ENCODE results near the gene FIBIN.
A peak's percentile ranks its signal among the peaks of the same experiment; 100 is the strongest.
"Not testable (repeated sequence)": the region's sequence is repeated elsewhere in the genome, so short reads cannot be mapped to it uniquely, and the experiment has no call there.

The FIBIN gene

GRCh38 chr11:26977209-26977608 lies 16.7 kb upstream of the FIBIN start:
- DNase-seq (ENCODE audit: low read depth in 2 of 2): not testable (repeated sequence)

- no peak for DNase-seq (ENCODE audit: low read depth in 2 of 2)
Observed at GRCh38 chr11:26983645-26984044, 10.3 kb upstream of the FIBIN start.

GRCh38 chr11:26985470-26985869 lies 8.4 kb upstream of the FIBIN start:
- DNase-seq (ENCODE audit: low read depth in 2 of 2): no peak

GRCh38 chr11:26985943-26986342 lies 8.0 kb upstream of the FIBIN start:
- DNase-seq (ENCODE audit: low read depth in 2 of 2): no peak

- no peak for DNase-seq (ENCODE audit: low read depth in 2 of 2)
Observed at GRCh38 chr11:26987272-26987671, 6.6 kb upstream of the FIBIN start.

GRCh38 chr11:26987731-26988130 lies 6.2 kb upstream of the FIBIN start:
- no peak for DNase-seq (ENCODE audit: low read depth in 2 of 2)

- peak; percentile 79 to 80 for DNase-seq (ENCODE audit: low read depth in 2 of 2)
Observed at GRCh38 chr11:26992031-26992541, 1.8 kb upstream of the FIBIN start.

GRCh38 chr11:26994631-26995095 lies 751 bp downstream of the FIBIN start:
- no peak for DNase-seq (ENCODE audit: low read depth in 2 of 2)

- DNase-seq (ENCODE audit: low read depth in 2 of 2): no peak
Observed at GRCh38 chr11:26995701-26996460, 2.0 kb downstream of the FIBIN start.

GRCh38 chr11:26997378-26997777 lies 3.5 kb downstream of the FIBIN start:
- no peak for DNase-seq (ENCODE audit: low read depth in 2 of 2)

GRCh38 chr11:27001136-27001730 lies 7.3 kb downstream of the FIBIN start:
- DNase-seq (ENCODE audit: low read depth in 2 of 2): not testable (repeated sequence)

- no peak for DNase-seq (ENCODE audit: low read depth in 2 of 2)
Observed at GRCh38 chr11:27002431-27002830, 8.5 kb downstream of the FIBIN start.

- DNase-seq (ENCODE audit: low read depth in 2 of 2): no peak
Observed at GRCh38 chr11:27002838-27003237, 8.9 kb downstream of the FIBIN start.

GRCh38 chr11:27004103-27004502 lies 10.2 kb downstream of the FIBIN start:
- DNase-seq (ENCODE audit: low read depth in 2 of 2): no peak

- no peak for DNase-seq (ENCODE audit: low read depth in 2 of 2)
Observed at GRCh38 chr11:27008811-27009535, 15.1 kb downstream of the FIBIN start.

GRCh38 chr11:27011560-27012233 lies 17.8 kb downstream of the FIBIN start:
- no peak for DNase-seq (ENCODE audit: low read depth in 2 of 2)

GRCh38 chr11:27012234-27012921 lies 18.5 kb downstream of the FIBIN start:
- DNase-seq (ENCODE audit: low read depth in 2 of 2): peak in 1 of 2 experiments; percentile 33

GRCh38 chr11:27013781-27014361 lies 20.0 kb downstream of the FIBIN start:
- DNase-seq (ENCODE audit: low read depth in 2 of 2): peak; percentile 57 to 63

- no peak for DNase-seq (ENCODE audit: low read depth in 2 of 2)
Observed at GRCh38 chr11:27018902-27019529, 25.1 kb downstream of the FIBIN start.

GRCh38 chr11:27020751-27021150 lies 26.8 kb downstream of the FIBIN start:
- no peak for DNase-seq (ENCODE audit: low read depth in 2 of 2)

Data from fibroblast of skin of left biceps (primary cell).